ENCODE results near the gene ATG12.

ATG12 gene

DNA sequence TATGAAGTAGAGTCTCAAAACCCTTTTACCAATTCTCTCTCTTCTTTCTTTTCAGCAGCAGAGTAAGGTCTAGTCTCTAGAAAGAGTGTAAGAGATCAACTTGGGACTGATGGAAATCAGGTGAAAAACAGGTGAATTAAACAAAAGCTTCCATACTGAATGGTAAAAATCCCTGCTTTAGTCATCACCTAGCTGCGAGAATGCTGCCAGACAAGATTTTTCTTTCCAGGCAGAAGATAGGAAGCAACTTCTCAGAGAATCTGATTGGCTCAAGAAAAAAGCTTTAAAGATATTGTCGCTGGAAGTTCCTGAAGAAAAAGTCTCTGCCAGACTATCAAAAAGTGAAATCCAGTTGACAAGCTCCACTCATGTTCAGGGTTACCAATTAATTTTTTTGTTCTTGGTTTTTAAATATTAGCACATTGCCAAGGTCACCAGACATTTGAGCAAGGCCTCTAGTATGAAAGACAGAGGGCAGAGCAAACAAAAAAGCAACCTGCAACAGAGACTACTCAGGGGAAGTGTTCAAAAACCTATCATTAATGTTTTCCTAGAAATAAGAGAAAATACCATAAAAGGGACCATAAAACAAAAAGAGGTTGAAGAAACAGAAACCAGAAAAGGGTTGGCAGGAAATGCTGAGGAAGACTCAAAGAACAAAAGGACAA lies 34.2 kb downstream of the ATG12 start:
- DNase-seq, result no peak

DNA sequence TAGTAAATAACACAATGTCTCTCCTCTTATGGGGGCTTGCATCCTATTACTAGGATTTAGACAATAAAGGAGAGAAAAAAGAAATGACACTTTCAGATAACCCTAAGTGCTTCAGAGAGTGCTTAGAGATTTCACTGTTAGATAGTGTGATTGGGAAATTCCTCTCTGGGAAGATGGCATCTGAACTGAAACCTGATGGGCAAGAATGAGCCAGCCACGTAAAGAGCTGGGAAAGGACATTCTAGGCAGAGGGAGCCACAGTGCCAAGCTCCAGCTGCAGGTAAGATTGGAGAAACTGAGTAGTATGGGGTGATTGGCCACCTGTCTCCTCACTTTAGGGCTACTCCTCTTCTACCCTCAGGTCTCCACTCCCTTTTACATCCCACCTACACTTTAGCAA lies 39.4 kb downstream of the ATG12 start:
- DNase-seq, result no peak

DNA sequence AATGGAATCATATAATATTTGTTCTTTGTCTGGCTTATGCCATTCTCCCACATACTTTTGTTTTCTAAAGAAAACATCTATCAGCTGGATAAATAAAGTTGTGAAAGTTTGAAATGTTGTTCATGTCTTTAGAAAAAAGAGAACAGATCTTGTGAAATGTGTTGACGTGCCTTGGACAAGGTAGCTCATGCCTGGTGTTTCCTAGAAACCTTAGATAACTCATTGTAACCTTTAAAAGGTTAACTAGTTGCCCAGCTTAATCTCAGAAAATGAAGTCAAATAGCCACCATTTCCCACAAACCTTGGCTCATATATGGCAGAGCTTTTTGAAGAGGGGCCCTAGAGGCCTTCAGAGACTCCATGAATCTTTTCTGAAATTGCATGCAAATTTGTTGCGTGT lies 40.2 kb downstream of the ATG12 start:
- no peak for DNase-seq

DNA sequence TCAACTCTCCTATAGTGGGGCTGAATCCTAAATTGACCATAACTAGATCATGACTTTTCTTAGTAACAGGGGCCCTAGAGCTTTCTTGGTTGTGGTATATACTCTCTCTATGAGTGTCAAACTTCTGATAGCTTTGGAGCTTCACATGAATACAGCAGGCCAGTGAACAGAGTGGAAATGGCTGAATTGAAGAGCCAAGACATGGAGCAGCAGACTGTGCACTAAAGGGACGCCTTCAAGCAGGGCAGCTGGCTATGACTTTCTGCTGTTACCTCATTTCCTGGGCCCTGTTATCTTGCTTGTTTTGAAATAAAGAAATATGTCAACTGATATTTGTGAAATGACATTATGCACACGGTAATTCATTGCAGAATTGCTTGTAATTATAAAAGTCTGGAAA lies 41.3 kb downstream of the ATG12 start:
- DNase-seq, result no peak

DNA sequence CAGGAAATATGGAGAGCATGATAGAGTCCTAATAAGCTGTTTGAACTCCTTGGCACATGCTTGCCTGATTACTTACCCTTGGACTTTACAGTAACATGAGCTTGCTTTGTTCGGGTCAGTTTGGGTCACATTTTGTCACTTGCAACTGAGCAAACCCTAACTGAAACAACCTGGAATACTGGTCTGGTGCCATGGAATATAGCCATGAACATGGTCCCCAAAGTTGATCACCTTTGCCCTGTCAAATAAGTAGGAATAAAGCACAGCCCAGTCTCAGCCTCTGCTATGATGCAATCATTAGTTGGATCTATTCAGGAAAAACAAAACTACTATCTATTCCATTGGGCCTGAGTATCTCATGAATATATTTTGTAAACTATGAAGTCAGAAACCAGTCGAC lies 43.1 kb downstream of the ATG12 start:
- DNase-seq, result no peak

DNA sequence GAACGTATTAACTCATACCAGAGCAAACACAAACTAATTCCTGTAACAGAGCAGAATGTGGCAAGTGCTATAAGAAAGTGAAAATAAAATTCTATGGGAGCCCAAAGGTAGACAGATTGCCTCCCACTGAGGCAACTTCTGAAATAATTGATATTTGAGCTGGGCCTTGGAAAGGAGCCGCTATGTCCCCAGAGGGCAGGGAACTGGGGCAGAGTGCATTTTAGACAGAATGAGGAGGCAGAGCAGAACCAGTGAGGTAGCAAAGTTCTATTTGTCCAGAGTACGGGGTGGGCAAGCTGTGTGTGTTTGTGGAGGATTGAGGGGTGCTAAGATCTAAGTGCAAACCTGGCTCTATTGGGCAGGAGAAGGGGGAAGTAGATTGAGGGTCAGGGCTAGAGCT lies 44.7 kb downstream of the ATG12 start:
- no peak for DNase-seq

DNA sequence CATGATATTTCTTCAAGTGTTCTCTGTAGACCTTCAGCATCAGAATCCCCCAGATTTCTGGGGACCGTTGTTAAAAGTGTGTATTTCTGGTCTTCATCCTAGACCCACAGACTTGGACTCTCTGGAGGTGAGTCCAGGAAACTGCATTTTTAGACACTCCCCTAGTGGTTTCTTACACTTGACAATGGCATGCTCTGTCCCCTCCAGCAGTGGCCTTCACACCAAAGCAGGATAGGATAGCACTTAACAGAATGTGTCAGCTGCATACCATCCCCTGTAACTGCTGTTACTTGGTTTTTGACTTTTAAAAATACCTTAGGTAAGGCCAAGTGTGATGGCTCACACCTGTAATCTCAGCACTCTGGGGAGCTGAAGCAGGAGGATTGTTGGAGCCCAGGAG lies 45.7 kb downstream of the ATG12 start:
- no peak for DNase-seq

DNA sequence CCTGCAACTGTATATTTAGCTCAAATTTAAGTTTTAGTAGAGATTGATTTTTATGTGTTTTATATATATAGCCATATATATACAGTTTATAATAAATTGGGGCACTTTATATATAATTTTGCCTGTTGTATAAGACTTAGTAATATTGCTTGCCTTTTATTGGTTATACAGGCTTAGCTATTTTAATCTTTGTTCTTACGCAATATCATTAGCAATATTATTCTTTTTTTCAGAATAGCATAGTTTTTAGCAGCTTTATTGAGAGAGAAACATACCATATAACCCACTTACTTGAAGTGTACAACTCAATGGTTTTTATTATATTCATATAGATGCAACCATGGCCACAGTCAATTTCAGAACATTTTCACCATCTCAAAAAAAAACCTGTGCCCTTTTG lies 52.9 kb downstream of the ATG12 start:
- DNase-seq, result no peak

DNA sequence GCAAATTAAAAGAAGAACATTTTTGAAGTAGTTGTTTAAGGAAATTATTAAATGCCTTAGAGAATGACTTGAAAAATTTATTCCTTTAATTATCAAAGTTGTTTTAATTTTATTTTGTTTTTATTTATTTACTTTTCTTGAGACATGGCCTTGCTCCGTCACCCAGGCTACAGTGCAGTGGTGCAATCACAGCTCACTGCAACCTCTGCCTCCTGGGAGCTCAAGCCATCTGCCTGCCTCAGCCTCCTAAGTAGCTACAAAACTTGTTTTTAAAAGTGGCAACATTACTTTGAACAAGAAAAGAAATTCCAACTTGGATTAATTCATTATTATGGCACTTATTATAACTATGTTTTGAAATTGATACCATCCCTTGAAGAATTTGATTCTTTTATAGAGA lies 53.9 kb downstream of the ATG12 start:
- no peak for DNase-seq

DNA sequence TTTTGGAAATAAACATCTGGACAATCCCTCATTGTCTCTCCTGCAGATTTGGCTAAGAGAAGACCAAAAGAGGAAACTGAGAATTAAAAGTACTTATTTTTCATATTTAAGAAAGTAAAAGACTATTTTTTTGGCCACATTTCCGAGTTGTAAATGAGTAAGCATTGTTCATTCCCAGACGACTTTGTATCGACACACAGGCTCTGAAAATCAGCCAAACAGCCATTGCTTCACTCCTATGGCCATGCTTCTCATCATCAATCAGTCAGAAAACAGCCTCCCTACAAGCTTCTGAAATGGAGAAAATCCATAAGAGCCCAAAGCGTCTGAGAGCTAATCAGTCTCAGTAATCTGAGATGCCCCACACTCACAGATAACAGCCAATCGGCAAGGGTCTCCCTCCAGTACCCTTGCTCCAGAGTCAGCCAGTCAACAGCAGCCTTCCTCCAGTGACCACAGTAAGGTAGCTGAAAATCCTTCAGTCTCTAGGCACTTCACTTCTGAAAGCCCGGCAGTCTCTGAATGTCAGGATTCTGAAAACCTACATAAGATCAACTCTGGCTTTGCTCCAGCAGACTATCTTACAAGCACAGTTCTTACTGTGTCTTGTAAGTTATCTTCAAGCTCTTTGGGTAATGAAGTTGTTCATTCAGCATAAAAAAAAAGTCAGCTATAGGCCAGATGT lies 55.8 kb downstream of the ATG12 start:
- no peak for DNase-seq

DNA sequence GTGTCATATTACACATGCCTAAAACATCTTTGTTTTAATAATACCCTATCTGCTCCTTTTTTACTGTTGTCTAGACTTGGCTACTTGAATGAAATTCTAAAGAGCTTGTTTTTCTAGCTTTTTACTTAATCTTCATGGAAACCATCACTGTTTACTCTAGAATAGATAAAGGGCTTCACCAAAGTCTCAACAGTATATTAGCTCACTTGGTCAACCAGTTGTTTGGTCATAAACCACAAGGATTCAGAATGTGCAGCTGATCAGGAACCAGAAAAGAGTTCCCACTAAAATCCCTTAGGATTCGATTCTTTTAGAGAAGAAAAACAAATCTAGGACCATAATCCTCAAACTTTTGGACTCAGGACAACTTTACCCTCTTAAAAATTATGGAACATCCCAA lies 62.9 kb downstream of the ATG12 start:
- no peak for DNase-seq
